Measurements from ENCODE around the gene MRPL42.

The MRPL42 gene

DNA sequence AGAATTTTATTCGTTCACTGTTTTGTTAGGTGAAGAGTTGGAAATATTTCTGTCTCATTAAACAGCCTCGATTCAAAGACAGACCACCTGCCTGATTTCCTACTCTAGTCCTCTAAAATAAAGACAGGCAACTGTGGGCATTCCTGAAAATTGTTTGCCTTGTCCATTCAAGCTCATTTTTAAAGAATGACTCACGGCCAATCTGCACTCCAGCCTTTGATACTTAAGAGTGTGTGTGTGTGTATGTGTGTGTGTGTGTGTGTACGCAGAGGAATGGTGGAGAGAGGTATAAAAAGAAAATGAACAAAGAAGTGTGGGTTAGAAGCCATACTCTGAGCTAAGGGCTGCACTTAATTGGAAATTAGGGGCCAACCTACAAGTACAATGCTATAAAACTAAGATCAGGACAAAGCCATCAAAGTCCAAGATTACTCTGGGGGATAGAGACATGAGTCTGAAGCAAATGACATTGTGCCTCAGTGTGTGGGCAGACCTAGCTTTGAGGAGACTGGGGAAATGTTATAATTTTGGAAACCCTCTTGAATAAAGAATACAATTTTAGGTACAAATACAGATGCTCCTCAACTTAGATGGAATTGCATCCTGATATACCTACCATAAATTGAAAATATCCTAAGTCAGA, 59.6 kb downstream of the MRPL42 start:
- TF ChIP-seq, protein P1, sequence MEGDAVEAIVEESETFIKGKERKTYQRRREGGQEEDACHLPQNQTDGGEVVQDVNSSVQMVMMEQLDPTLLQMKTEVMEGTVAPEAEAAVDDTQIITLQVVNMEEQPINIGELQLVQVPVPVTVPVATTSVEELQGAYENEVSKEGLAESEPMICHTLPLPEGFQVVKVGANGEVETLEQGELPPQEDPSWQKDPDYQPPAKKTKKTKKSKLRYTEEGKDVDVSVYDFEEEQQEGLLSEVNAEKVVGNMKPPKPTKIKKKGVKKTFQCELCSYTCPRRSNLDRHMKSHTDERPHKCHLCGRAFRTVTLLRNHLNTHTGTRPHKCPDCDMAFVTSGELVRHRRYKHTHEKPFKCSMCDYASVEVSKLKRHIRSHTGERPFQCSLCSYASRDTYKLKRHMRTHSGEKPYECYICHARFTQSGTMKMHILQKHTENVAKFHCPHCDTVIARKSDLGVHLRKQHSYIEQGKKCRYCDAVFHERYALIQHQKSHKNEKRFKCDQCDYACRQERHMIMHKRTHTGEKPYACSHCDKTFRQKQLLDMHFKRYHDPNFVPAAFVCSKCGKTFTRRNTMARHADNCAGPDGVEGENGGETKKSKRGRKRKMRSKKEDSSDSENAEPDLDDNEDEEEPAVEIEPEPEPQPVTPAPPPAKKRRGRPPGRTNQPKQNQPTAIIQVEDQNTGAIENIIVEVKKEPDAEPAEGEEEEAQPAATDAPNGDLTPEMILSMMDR (IDR thresholded peaks at IDR 0.05; ENCODE audit: control insufficient read depth, extremely low read depth, insufficient read depth), result no peak
- H3K4me3 ChIP-seq (ENCODE audit: low read depth, low read length), result no peak overlapping the region
- no peak for DNase-seq (ENCODE audit: low read depth)

DNA sequence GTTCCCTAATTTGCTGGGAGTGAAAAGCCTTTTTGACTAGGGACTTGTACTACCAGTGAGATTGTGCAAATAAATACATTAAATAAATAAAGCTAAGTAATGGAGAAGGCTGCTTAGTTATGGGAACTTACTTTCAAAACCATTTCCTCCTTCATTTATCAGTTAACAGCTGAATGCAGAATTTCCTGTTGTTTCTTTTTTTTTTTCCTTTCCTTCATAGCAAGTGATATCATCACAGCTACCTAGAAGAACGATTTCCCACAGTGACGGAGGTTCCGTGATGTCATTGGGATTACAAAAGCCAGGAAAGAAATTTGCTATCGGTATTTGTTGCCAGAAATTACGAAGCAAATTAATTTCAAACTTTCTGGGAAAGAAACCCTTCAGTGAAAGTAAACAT, 63.0 kb downstream of the MRPL42 start:
- TF ChIP-seq, protein P1 (IDR thresholded peaks at IDR 0.05; ENCODE audit: control insufficient read depth, extremely low read depth, insufficient read depth), result no peak
- DNase-seq (ENCODE audit: low read depth), result no peak
- no peak overlapping the region for H3K4me3 ChIP-seq (ENCODE audit: low read depth, low read length)

DNA sequence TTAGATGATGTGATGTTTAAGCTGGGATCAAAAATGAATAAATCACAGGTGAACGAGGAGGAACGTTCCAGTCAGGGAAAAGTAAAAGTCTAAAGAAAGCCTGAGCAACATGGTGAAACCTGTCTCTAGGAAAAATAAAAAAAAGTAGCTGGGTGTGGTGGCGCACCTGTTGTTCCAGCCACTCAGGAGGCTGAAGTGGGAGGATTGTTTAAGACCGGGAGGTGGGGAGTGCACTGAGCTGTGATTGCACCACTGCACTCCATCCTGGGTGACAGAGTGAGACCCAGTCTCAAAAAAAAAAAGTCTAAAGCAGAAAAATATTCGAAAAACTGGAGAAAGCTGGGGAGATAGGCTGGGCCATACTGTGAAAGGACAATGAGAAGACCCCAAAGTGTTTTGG, 66.0 kb downstream of the MRPL42 start:
- no peak overlapping the region for H3K4me3 ChIP-seq (ENCODE audit: low read depth, low read length)
- TF ChIP-seq, protein P1 (IDR thresholded peaks at IDR 0.05; ENCODE audit: control insufficient read depth, extremely low read depth, insufficient read depth), result no peak
- no peak for DNase-seq (ENCODE audit: low read depth)

DNA sequence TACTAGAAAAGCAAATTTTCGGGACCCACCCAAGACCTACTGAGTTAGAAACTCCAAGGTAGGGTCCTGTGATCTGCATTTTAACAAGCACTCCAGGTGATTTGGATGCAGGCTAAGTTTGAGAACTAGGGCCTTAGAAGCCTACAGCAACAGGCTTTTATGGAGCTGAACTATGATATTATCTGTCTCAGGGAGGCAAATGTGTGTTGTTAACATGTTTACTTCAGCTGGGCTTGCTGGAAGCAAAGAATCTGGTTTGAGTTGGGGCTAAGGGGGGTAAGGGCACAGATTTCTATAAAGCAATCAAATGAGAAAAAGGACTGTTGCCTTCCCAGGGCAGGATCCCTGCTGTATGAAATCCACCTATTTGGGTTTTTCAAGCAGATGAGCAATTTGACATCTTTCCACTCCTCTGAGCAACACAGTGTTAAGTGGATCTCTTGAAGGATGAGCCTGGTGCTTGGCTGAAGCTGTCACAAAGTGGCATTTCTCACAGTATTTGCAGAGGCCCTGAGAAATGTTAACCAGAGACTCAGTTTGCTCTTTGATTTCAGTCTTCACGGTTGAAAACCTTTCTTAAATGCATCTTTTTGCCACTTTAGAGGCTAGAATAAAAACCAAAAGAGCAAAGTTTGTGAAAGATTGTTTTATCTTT, 68.9 kb downstream of the MRPL42 start:
- no peak overlapping the region for H3K4me3 ChIP-seq (ENCODE audit: low read depth, low read length)
- TF ChIP-seq, protein P1 (IDR thresholded peaks at IDR 0.05; ENCODE audit: control insufficient read depth, extremely low read depth, insufficient read depth), result no peak
- DNase-seq (ENCODE audit: low read depth), result no peak

DNA sequence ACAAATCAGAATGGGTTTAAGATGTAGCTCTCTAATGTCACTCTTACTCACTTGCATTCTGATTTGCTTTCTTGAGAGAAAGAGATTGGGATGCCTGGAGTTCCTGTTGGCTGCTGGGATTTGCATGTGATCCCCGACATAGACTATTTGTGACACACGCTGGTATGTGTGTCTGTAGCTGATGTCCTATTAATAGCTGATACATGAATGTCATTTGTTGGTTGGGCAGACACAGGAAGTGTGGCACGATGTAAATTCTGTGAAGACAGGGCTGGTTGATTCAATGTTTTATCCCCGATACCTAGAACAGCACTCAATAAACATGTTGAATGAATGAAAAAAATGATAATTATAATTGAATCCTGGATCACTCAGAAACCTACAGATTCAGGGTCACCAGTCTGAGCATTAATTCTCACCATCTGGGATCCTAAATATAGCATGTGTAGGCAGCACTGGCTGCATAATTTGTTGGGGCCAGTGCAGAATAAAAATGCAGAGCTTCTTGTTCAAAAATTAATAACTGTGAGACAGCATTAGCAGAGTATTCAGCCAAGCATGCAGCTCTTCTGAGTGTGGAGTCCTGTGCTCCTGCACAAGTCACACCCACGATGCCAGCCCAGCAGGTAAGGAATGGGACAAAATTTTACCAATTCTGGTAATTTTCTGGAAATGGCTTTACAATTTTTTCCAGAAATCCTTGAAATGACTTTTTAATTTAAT, 69.6 kb downstream of the MRPL42 start:
- TF ChIP-seq, protein P1 (IDR thresholded peaks at IDR 0.05; ENCODE audit: control insufficient read depth, extremely low read depth, insufficient read depth), result no peak
- no peak for DNase-seq (ENCODE audit: low read depth)
- no peak overlapping the region for H3K4me3 ChIP-seq (ENCODE audit: low read depth, low read length)

DNA sequence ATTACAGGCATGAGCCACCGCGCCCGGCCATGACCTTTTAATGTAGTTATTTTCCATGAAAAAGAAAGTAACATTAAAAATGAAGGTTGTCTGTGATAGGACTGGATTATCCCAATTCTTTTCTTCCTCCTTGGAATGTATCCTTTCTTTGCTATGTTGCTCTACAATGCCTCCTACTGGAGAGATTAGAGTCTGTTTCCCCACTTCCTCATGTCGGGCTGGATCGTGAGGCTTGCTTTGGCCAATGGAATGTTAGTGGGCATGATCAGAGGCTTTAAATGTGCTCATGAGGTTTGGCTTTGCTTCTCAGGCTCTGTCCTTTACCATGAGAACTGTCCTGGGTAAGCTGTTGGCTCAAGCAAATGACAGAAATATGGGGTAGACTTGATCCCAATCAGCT, 70.5 kb downstream of the MRPL42 start:
- no peak overlapping the region for H3K4me3 ChIP-seq (ENCODE audit: low read depth, low read length)

More for the DNA sequence above, 70.5 kb downstream of the MRPL42 start:
- TF ChIP-seq, protein P1 (IDR thresholded peaks at IDR 0.05; ENCODE audit: control insufficient read depth, extremely low read depth, insufficient read depth), result no peak
- no peak for DNase-seq (ENCODE audit: low read depth)

Measured in LNCaP clone FGC (cell line).